Transverse colon (tissue), 4 donors: ENCODE measurements around the gene CDPF1. TPM values are rescaled to one million over a fixed set of nuclear protein-coding genes. Genes with fewer than 3 reads are reported as not detected.

ENCODE experiments used
- DNase-seq: peaks from one replicate; pipeline ENCODE4 v3.0.0-alpha.2; 2019
- H3K27ac ChIP-seq, 4 donors: fragments of 200-600 bp; sonication (generic); 2 replicates each; pipeline ENCODE4 v1.5.1; 2016 to 2018; ENCODE audit warnings: inconsistent platforms in 4 of 4
- H3K27me3 ChIP-seq: fragments of 200-600 bp; sonication (generic); 2 replicates; pipeline ENCODE4 v1.5.1; 2017; ENCODE audit warnings: inconsistent platforms
- H3K36me3 ChIP-seq, 4 donors: fragments of 200-600 bp; sonication (generic); 2 replicates each; pipeline ENCODE4 v1.5.1; 2017 to 2019; ENCODE audit warnings: inconsistent platforms in 4 of 4
- H3K4me1 ChIP-seq, 4 donors: fragments of 200-600 bp; sonication (generic); 2 replicates each; pipeline ENCODE4 v1.5.1; 2017 to 2020; ENCODE audit warnings: inconsistent platforms in 4 of 4
- H3K4me3 ChIP-seq, 4 donors: fragments of 200-600 bp; sonication (generic); 1 replicate in 1 of 4; 2 replicates in 3 of 4; pipeline versions ENCODE4 v1.5.1 to v1.6.1; 2017 to 2019; ENCODE audit warnings: inconsistent platforms in 4 of 4
- H3K9me3 ChIP-seq, 2 donors: fragments of 200-600 bp; sonication (generic); 2 replicates each; pipeline ENCODE4 v1.5.1; 2017 to 2019; ENCODE audit warnings: inconsistent platforms in 2 of 2
- EP300 ChIP-seq: sonication (generic); formaldehyde crosslinking; IDR thresholded peaks from one replicate; pipeline ENCODE4 v1.6.1; 2017; ENCODE audit warnings: antibody characterized with exemption, low read depth
- POLR2A ChIP-seq: fragments of 450-650 bp; IDR thresholded peaks from one replicate; pipeline ENCODE4 v1.6.1; 2016; ENCODE audit warnings: antibody characterized with exemption, mild to moderate bottlenecking, moderate library complexity
- POLR2AphosphoS5 ChIP-seq, 3 donors: sonication (generic); formaldehyde crosslinking; IDR thresholded peaks; one replicate each; pipeline ENCODE4 v1.6.1; 2016; ENCODE audit warnings: antibody characterized with exemption in 3 of 3
- WGBS, 2 donors: methylation state at CpG; one replicate each; pipeline ENCODE4 v1.1.5; 2018; ENCODE audit warnings: low coverage in 1 of 2; 5-methylcytosine and 5-hydroxymethylcytosine counted together
- in situ Hi-C, 4 donors: fragments of 200-750 bp; cut with MboI; loops; one replicate each; pipeline versions ENCODE4 v1.15.0 to v1.15.1; 2017; ENCODE audit warnings: low sequenced_read_pairs in 3 of 4, low pct_ligation_motif_present in 1 of 4, low pct_unique_long_range_greater_than_20kb in 1 of 4
- intact Hi-C: fragments of 100-400 bp; cut with DNase I; formaldehyde crosslinking; loops from one replicate; pipeline ENCODE4 v1.15.1; 2023; ENCODE audit warnings: low total_unique reads
- total RNA-seq, 4 donors: library from RNA; depleted of rRNA; stranded (reverse); fragments of >200 nt; gene quantifications; one replicate each; pipeline ENCODE4 v1.1.0, GENCODE V29; 2016
- TF ChIP-seq, protein P1 (sequence below), 5 experiments: fragments of 200-600 bp in 3 of 5; fragments of 450-650 bp in 2 of 5; sonication (generic) in 3 of 5; IDR thresholded peaks; 1 replicate in 2 of 5; 2 replicates in 3 of 5; pipeline ENCODE4 v1.5.1; 2016 to 2017; ENCODE audit warnings: antibody characterized with exemption in 5 of 5, inconsistent platforms in 3 of 5, mild to moderate bottlenecking in 2 of 5, moderate library complexity in 1 of 5

The CDPF1 gene
- total RNA-seq, 4 donors from 2014 or later, result 8.2 to 11.9 (median 9.0) TPM; not detected in 1

DNA sequence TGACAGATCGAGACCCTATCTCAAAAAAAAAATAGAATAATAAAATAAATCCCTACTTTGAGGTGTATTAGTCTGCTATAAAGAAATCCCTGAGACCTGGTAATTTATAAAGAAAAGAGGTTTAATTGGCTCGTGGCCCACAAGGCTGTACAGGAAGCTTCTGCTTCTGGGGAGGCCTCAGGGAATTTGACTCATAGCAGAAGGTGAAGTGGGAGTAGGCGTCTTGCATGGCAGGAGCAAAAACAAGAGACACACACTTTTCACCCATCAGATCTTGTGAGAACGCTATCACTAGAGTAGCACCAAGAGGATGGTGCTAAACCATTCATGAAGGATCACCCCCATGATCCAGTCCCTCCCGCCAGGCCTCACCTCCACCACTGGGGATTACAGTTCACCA lies 29.2 kb downstream of the CDPF1 start:
- H3K4me1 ChIP-seq, result no peaks in the 10 kb centered on the region
- intact Hi-C loops (no loop called here), in situ Hi-C loops (no loop called here)
- no peaks in the 10 kb centered on the region for H3K27me3 ChIP-seq
- WGBS, 2 donors, result 84 to 87% methylated on average over 4 to 5 of the region's 5 CpGs
- H3K9me3 ChIP-seq, result no peaks in the 10 kb centered on the region
- peaks cover 0 to 55% (median 21%) of the 10 kb centered on the region in 4 donors for H3K36me3 ChIP-seq
- no peak for DNase-seq
- TF ChIP-seq, protein P1, sequence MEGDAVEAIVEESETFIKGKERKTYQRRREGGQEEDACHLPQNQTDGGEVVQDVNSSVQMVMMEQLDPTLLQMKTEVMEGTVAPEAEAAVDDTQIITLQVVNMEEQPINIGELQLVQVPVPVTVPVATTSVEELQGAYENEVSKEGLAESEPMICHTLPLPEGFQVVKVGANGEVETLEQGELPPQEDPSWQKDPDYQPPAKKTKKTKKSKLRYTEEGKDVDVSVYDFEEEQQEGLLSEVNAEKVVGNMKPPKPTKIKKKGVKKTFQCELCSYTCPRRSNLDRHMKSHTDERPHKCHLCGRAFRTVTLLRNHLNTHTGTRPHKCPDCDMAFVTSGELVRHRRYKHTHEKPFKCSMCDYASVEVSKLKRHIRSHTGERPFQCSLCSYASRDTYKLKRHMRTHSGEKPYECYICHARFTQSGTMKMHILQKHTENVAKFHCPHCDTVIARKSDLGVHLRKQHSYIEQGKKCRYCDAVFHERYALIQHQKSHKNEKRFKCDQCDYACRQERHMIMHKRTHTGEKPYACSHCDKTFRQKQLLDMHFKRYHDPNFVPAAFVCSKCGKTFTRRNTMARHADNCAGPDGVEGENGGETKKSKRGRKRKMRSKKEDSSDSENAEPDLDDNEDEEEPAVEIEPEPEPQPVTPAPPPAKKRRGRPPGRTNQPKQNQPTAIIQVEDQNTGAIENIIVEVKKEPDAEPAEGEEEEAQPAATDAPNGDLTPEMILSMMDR (IDR thresholded peaks at IDR 0.05), result no peak
- TF ChIP-seq POLR2A (no peak), EP300 (no peak), POLR2AphosphoS5 (IDR thresholded peaks at IDR 0.05) (no peak)
- no peak overlapping the region for H3K27ac ChIP-seq
- H3K4me3 ChIP-seq, result no peak overlapping the region

- in situ Hi-C loops, result no loop called here
- intact Hi-C loops, result loop anchor here (10.0 kb wide), 1 partner anchor 55 kb away; no protein-coding TSS in a partner anchor
- Histone ChIP-seq H3K27me3 (no peaks in the 10 kb centered on the region), H3K27ac (no peak overlapping the region), H3K9me3 (no peaks in the 10 kb centered on the region), H3K36me3 (peaks cover 0 to 65% (median 24%) of the 10 kb centered on the region in 4 donors), H3K4me1 (no peaks in the 10 kb centered on the region), H3K4me3 (no peak overlapping the region)
- 71 to 74% methylated on average over 3 to 10 of the region's 10 CpGs for WGBS, 2 donors
- no peak for DNase-seq
- TF ChIP-seq, protein P1 (IDR thresholded peaks at IDR 0.05), result no peak
- no peak for TF ChIP-seq POLR2AphosphoS5 (IDR thresholded peaks at IDR 0.05)
- TF ChIP-seq POLR2A, result no peak
- TF ChIP-seq EP300, result no peak
Observed at GRCh38 chr22:46219636-46220035, 30.5 kb downstream of the CDPF1 start.

DNA sequence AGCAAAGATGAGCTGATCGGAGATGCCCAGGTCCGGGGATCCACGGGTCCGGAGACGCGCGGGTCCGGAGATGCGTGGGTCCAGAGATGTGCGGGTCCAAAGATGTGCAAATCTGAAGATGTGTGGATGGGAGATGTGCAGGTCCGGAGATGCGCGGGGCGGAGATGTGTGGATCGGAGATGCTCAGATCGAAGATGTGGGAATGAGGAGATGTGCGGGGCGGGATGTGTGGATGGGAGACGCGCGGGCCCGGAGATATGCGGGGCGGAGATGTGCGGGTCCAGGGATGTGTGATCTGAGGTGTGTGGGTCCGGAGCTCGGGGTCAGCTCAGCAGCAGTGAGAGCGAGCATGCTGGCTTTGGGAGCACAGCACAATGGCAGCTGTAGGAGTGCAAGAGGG lies 35.5 kb downstream of the CDPF1 start:
- in situ Hi-C loops (no loop called here), intact Hi-C loops (loop anchor here (10.0 kb wide), 1 partner anchor 50 kb away; no protein-coding TSS in a partner anchor)
- peaks cover 0 to 2% of the 10 kb centered on the region in 2 donors for H3K9me3 ChIP-seq
- 97 to 100% methylated on average over 15 to 28 of the region's 28 CpGs for WGBS, 2 donors
- no peaks in the 10 kb centered on the region for H3K27me3 ChIP-seq
- DNase-seq, result no peak
- H3K36me3 ChIP-seq, result peaks cover 0 to 48% (median 23%) of the 10 kb centered on the region in 4 donors
- TF ChIP-seq, protein P1 (IDR thresholded peaks at IDR 0.05), result no peak
- TF ChIP-seq POLR2A, result no peak
- H3K27ac ChIP-seq, result no peak overlapping the region
- no peaks in the 10 kb centered on the region for H3K4me1 ChIP-seq
- H3K4me3 ChIP-seq, result no peak overlapping the region

DNA sequence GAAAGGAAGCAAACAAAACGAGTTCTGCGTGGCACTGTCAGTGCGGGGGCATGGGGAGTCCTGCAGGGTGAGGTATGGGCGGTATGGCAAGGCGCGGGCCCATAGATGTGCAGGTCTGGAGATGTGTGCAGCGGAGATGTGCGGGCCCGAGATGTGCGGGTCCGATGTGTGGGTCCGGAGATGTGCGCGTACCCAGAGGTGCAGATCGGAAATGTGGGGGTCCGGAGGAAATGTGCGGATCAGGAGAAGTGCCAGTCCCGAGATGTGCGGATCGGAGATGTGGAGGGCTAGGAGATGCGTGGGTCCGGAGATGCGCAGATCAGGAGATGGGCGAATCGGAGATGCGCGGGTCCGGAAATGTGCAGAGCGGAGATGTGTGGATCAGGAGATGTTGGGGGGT lies 35.9 kb downstream of the CDPF1 start:
- Histone ChIP-seq H3K27ac (no peak overlapping the region), H3K36me3 (peaks cover 0 to 48% (median 25%) of the 10 kb centered on the region in 4 donors), H3K9me3 (peaks cover 3 to 7% of the 10 kb centered on the region in 2 donors), H3K4me1 (no peaks in the 10 kb centered on the region), H3K4me3 (no peak overlapping the region), H3K27me3 (no peaks in the 10 kb centered on the region)
- 96 to 98% methylated on average over 8 to 29 of the region's 29 CpGs for WGBS, 2 donors
- no peak for DNase-seq
- TF ChIP-seq EP300 (no peak), POLR2AphosphoS5 (IDR thresholded peaks at IDR 0.05) (no peak), POLR2A (no peak)
- TF ChIP-seq, protein P1 (IDR thresholded peaks at IDR 0.05), result no peak
- in situ Hi-C loops, result no loop called here
- intact Hi-C loops, result loop anchor here (10.0 kb wide), 1 partner anchor 49 kb away; no protein-coding TSS in a partner anchor
